SU-DHL-6 (cell line): ENCODE measurements around the gene CATSPERZ.

Experiments used
- CTCF ChIP-seq: fragments of 200-600 bp; sonication (generic); IDR thresholded peaks from one replicate; pipeline ENCODE4 v1.5.1; 2017; ENCODE audit warnings: antibody characterized with exemption, mild to moderate bottlenecking, low read length, moderate library complexity; ENCODE audit not compliant: insufficient read depth, poor library complexity, severe bottlenecking
- EZH2phosphoT487 ChIP-seq: fragments of 200-600 bp; sonication (generic), shearing (Covaris generic); conservative IDR thresholded peaks from 2 replicates; pipeline ENCODE4 v1.6.1; 2018; ENCODE audit warnings: mild to moderate bottlenecking, antibody characterized with exemption, low read length, moderate library complexity, mixed read lengths

DNA sequence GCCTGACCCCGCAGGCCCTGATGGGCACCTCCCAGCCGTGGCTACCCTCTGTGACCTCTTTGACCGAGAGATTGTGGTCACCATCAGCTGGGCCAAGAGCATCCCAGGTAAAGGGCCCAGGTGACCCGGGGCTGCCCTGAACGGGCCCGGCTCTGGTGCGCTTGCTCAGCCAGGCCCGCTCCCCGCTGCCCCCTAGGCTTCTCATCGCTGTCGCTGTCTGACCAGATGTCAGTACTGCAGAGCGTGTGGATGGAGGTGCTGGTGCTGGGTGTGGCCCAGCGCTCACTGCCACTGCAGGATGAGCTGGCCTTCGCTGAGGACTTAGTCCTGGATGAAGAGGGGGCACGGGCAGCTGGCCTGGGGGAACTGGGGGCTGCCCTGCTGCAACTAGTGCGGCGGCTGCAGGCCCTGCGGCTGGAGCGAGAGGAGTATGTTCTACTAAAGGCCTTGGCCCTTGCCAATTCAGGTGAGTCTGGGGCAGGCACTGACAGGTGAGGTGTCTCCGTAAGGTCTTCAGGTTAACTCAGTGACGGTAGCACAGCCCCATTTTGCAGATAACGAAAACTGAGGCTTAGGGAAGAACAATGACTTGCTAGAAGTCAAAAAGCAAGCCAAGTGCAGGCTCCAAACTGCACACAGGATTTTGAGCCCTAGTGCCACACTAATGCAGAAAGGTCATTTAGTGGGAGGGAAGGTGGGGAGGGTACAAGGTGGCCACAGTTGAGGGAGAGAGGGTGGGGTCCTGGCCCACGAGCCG is 14.8 kb downstream of the CATSPERZ start:
- TF ChIP-seq EZH2phosphoT487 (no peak), CTCF (no peak)
